GM18909 (cell line): ENCODE results near the gene CD4.
A peak's percentile ranks its signal among the peaks of the same experiment; 100 is the strongest.
"Not testable (repeated sequence)": the region's sequence is repeated elsewhere in the genome, so short reads cannot be mapped to it uniquely, and the experiment has no call there.

Source experiments
- ATAC-seq: cut with Tn5 transposase; IDR thresholded peaks from one replicate; pipeline ENCODE4 v1.9.1; 2021; ENCODE audit warnings: mild to moderate bottlenecking; ENCODE audit not compliant: unreplicated experiment, poor library complexity

Gene CD4

DNA sequence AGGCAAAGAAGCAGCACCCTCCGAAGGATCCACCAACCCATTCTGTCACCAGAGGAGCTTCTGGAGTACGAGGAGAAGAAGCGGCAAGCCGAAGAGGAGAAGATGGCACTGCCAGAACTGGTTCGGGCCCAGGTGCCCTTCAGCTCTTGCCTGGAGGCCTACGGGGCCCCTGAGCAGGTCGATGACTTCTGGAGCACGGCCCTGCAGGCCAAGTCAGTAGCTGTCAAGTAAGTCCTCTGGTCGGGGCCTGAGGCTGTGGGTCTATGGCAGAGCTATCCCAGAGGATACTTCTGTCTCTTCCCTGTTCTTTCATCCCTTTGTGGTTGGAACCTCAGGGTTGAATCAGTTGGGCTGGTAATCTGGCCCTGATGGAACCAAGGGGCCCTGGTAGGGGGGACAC is 72.1 kb downstream of the CD4 start:
- no peak for ATAC-seq

GRCh38 chr12:6863033-6863432 is 73.7 kb downstream of the CD4 start:
- no peak for ATAC-seq

DNA sequence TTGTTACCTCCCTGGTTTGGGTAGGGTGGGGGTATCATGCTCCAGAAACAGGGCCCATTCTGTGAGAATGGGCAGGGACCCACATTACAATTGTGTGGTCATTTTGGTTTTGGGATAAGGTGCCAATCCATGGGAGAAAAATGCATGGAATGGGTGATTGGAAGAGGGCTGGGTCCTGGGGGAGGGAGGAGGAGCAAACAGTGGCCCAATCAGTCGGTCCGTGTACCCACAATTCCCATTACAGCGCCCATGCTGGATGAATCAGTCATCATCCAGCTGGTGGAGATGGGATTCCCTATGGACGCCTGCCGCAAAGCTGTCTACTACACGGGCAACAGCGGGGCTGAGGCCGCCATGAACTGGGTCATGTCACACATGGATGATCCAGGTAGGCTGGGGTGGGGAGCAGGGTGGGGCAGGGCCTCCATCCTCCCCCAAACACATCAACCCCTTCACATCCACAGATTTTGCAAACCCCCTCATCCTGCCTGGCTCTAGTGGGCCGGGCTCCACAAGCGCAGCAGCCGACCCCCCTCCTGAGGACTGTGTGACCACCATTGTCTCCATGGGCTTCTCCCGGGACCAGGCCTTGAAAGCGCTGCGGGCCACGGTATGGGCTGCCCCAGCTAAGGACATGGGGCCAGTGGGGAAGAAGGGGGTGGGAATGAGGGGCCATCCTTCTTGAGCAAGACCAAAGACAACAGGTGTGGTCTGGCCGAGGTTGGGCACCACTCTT is 74.4 kb downstream of the CD4 start:
- no peak for ATAC-seq

- ATAC-seq, result not testable (repeated sequence)
Measured at GRCh38 chr12:6865307-6865706, 76.0 kb downstream of the CD4 start.

DNA sequence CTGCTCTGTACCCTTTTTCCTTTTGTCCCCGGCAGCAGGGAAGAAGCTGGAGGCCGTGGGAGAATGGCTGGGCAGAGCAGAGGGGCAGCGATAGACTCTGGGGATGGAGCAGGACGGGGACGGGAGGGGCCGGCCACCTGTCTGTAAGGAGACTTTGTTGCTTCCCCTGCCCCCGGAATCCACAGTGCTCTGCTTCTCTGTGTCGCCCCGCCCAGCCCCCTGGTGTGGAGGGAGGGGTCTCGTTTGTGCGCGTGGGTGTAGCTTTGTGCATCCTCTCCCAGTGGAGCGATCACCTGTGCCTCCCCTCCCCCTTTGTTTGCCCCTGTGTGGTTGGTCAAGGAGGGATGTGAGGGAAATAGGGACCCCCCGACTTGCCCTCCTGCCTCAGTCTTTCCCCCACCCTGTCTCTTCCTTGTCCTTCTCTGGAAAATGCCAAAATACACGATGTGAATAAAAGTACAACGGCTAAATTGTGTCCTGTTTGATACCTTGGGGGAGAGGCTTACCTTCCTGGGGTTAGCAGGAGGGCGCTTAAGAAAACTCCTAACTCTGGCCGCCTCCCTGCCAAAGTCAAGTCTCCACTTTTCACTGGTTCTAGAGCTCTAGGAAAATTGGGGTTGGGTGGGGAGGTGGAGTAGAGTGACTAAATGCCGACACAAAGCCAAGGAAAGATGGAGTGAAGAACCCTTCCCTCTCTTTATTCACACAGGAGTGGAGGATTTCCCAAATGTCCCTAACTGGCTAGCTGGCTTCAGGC is 77.0 kb downstream of the CD4 start:
- ATAC-seq, result no peak

DNA sequence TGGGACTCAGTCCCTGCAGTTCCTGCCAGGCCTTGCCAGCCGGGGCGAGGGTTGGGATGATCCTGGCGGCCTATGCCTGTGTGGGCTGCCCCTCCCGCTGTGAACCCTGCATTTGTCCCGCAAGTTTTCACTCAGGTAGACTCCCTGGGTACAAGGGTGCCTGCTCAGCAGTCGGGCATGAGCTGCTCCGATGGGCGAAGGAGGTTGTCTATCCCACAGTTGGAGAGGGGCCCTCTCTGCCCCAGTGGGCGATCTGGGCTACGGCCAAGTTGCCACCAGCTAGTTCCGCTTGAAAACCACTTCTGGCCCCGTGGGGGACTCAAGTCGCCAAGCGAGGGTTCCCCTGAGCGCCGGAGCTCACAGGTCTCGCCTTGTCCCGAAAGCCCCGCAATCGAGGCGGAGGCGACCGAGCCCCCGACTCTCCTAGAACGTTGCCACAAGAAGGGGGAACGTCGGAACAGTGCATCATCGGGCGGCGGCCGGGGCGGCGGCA is 77.6 kb downstream of the CD4 start:
- ATAC-seq, result peak; percentile 2

- ATAC-seq, result peak; percentile 66
Measured at GRCh38 chr12:6867413-6868210, 78.3 kb downstream of the CD4 start, which contains the start of gene TPI1. TSS of gene TPI1 (plus strand) at chr12:6867531. CDS start at chr12:6867567, 36 bp downstream.

DNA sequence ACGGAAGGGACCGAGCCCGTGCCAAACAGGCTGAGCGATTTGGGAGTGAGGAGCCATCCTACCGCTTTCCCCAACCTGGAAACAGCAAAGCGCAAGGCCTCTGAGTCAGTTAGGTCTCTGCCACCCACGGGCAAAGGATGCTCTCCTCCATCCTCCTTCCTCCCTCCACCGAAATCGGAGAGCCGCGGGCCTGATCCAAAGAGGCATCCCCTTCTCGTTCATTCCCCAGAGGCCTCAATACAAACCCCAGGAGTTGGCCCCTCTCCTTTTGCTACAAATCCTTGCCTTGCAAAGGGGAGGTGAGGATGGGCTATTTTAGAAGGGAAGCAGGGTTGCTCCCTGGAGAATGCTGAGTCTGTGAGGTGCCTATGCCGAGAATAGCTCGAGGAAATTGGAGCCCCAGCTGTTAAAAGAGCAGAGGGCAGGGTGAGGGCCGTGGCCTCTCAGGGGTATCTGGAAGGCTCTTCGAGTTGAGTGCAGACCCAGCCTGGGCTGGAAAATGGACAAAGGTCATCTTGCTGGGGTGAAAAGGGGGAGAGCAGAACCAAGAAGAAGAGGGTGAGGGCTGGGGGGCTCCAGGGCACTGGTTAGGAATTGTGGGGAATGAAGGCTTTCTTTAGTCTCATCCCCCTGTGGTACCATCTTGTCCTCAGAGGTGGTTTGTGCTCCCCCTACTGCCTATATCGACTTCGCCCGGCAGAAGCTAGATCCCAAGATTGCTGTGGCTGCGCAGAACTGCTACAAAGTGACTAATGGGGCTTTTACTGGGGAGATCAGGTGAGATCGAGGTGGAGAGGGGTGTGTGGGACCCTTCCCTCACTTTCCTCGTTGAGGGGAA is 79.1 kb downstream of the CD4 start:
- no peak for ATAC-seq

DNA sequence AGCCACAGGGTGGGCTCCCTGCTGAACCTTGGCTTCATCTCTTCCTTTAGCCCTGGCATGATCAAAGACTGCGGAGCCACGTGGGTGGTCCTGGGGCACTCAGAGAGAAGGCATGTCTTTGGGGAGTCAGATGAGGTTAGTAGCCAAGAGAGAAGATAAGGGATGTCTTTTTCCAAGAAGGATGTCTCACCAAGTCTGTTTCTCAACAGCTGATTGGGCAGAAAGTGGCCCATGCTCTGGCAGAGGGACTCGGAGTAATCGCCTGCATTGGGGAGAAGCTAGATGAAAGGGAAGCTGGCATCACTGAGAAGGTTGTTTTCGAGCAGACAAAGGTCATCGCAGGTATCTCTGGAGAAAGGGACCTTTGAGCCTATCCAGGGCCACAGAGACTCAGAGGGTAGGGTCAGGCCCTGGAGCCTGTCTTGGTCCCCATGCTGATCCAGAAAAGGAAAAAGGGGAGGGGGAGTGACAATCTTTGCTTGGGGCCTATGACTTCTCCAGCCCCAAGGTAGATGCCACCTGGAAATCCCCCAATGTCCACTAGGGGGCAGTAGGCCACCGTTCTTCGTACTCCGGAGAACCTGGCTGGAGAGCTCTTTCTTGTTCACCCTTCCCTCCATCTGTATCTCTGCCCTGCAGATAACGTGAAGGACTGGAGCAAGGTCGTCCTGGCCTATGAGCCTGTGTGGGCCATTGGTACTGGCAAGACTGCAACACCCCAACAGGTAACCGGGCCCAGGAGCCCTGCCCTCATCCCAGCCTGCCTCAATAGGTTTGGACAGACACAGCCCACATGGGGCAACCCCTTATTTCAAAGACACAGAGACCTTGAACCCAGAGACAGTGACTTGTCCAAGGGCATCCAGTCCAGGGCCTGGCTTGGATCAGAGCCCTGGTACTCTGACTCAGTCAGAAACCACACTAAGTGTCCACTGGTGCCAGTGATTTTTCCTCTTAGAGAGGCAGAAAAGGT is 80.0 kb downstream of the CD4 start:
- no peak for ATAC-seq

GRCh38 chr12:6870304-6870703 is 81.0 kb downstream of the CD4 start:
- ATAC-seq, result not testable (repeated sequence)
